Stomach (tissue), 4 donors: Measurements from ENCODE around the gene RABAC1.

Experiments
- POLR2AphosphoS5 ChIP-seq, 3 donors: sonication (generic); formaldehyde crosslinking; IDR thresholded peaks; one replicate each; pipeline ENCODE4 v1.6.1; 2016; ENCODE audit warnings: antibody characterized with exemption in 3 of 3
- TF ChIP-seq, protein P1 (sequence below), 7 experiments: fragments of 450-650 bp in 4 of 7; fragments of 200-600 bp in 3 of 7; sonication (generic) in 3 of 7; IDR thresholded peaks; one replicate each; pipeline ENCODE4 v1.5.1; 2016 to 2019; ENCODE audit warnings: antibody characterized with exemption in 7 of 7, control low read depth in 2 of 7, mild to moderate bottlenecking in 1 of 7

DNA sequence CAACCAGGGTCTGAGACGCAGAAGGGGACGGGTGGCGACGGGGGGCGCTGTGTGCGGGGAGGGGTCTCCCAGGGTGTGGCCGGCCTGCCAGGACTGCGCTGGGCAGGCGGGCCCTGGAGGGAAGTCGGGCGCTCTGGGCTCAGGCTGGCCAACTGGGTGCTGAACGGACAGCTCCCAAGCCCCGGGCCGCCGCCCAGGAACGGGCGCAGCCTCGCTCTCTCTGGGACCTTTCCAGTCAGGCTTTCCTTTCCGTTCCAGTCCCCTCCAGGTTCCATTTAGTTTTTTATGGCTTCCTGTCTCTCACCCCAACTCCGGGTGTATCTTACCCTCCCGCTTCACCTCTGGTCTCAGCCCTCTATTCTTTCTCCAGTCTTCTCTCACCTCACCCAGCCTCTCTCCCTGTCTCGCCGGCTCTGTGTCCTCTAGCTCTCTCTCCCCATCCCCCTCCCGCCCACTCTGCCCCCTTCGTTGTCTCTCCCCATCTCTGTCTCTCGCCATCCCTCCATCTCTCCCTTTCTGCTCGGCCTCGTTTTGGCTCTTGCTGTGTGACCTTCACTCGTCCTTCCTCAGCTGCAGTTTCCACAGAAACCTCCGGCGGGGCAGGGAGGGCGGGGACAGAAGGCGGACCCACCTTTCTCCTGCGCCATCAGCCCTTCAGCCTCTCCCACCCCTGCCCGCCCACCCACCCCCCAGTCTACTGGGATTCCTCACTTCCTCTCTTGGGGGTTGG is 38.2 kb upstream of the RABAC1 start:
- TF ChIP-seq, protein P1, sequence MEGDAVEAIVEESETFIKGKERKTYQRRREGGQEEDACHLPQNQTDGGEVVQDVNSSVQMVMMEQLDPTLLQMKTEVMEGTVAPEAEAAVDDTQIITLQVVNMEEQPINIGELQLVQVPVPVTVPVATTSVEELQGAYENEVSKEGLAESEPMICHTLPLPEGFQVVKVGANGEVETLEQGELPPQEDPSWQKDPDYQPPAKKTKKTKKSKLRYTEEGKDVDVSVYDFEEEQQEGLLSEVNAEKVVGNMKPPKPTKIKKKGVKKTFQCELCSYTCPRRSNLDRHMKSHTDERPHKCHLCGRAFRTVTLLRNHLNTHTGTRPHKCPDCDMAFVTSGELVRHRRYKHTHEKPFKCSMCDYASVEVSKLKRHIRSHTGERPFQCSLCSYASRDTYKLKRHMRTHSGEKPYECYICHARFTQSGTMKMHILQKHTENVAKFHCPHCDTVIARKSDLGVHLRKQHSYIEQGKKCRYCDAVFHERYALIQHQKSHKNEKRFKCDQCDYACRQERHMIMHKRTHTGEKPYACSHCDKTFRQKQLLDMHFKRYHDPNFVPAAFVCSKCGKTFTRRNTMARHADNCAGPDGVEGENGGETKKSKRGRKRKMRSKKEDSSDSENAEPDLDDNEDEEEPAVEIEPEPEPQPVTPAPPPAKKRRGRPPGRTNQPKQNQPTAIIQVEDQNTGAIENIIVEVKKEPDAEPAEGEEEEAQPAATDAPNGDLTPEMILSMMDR (IDR thresholded peaks at IDR 0.05) = no peak
- no peak for TF ChIP-seq POLR2AphosphoS5 (IDR thresholded peaks at IDR 0.05)
